OCI-LY3 (cell line): ENCODE measurements around the gene CNIH4.

Source experiments
- H2AFZ ChIP-seq: fragments of 200-600, 300-600 bp; shearing (Covaris generic); 2 replicates; pipeline ENCODE4 v1.6.0; 2014; ENCODE audit warnings: antibody characterized with exemption, low read depth, low read length
- H3K27ac ChIP-seq: fragments of 200-600, 300-600 bp; sonication (generic); 2 replicates; pipeline ENCODE4 v1.5.1; 2014; ENCODE audit warnings: mild to moderate bottlenecking, low read length, moderate library complexity, mixed read lengths
- H3K27me3 ChIP-seq: fragments of 200-600, 300-600 bp; sonication (generic); 2 replicates; pipeline ENCODE4 v1.6.1; 2014; ENCODE audit warnings: low read depth, low read length, mixed read lengths
- H3K36me3 ChIP-seq: fragments of 200-600, 300-600 bp; sonication (generic); replicated peaks from 2 replicates; pipeline ENCODE3; 2014; ENCODE audit warnings: low read depth, low read length, mixed read lengths
- H3K4me1 ChIP-seq: fragments of 300-600, 200-600 bp; sonication (generic); 2 replicates; pipeline ENCODE4 v1.6.1; 2014; ENCODE audit warnings: low read length, mixed read lengths
- H3K4me2 ChIP-seq: fragments of 200-600, 300-600 bp; sonication (generic); 2 replicates; pipeline ENCODE4 v1.6.1; 2014; ENCODE audit warnings: low read length, mixed read lengths
- H3K4me3 ChIP-seq: fragments of 300-600, 200-600 bp; sonication (generic); 2 replicates; pipeline ENCODE4 v1.5.1; 2014; ENCODE audit warnings: antibody characterized with exemption, mild to moderate bottlenecking, low read length, moderate library complexity
- H3K79me2 ChIP-seq: fragments of 300-600, 200-600 bp; shearing (Covaris generic); 2 replicates; pipeline ENCODE4 v1.6.1; 2014; ENCODE audit warnings: mild to moderate bottlenecking, low read length, mixed read lengths
- H3K9ac ChIP-seq: fragments of 300-600, 200-600 bp; shearing (Covaris generic); 2 replicates; pipeline ENCODE4 v1.6.0; 2014; ENCODE audit warnings: mild to moderate bottlenecking, low read length, moderate library complexity
- H3K9me3 ChIP-seq: fragments of 200-600, 300-600 bp; shearing (Covaris generic); 2 replicates; pipeline ENCODE4 v1.6.1; 2014; ENCODE audit warnings: low read length, mixed read lengths; ENCODE audit not compliant: insufficient read depth
- H4K20me1 ChIP-seq: fragments of 200-600, 300-600 bp; sonication (generic); 2 replicates; pipeline ENCODE4 v1.6.1; 2016; ENCODE audit warnings: low read length, mixed read lengths; ENCODE audit not compliant: insufficient read depth
- CTCF ChIP-seq: fragments of 200-600, 300-600 bp; sonication (generic); IDR thresholded peaks from 2 replicates; pipeline ENCODE4 v1.5.1; 2014; ENCODE audit warnings: antibody characterized with exemption, low read length, low read depth
- EZH2phosphoT487 ChIP-seq: fragments of 200-600 bp; shearing (Covaris generic); IDR thresholded peaks from 2 replicates; pipeline ENCODE4 v1.6.1; 2018; ENCODE audit warnings: antibody characterized with exemption, mixed run types, low read depth

CNIH4 gene

GRCh38 chr1:224392411-224393249 is 36.0 kb downstream of the CNIH4 start:
- Histone ChIP-seq H3K9ac (no peak overlapping the region), H3K9me3 (no peaks in the 10 kb centered on the region), H3K36me3 (peaks cover 76% of the 10 kb centered on the region), H2AFZ (no peak overlapping the region), H3K4me1 (no peaks in the 10 kb centered on the region), H3K27ac (no peak overlapping the region), H3K4me2 (no peak overlapping the region), H4K20me1 (0 out of 2 replicates have a peak, but pooled peaks cover 1% of the 10 kb centered on the region), H3K27me3 (no peaks in the 10 kb centered on the region), H3K4me3 (no peak overlapping the region), H3K79me2 (no peaks in the 10 kb centered on the region)
- TF ChIP-seq CTCF (no peak), EZH2phosphoT487 (no peak)

GRCh38 chr1:224393294-224393693 is 36.6 kb downstream of the CNIH4 start:
- TF ChIP-seq EZH2phosphoT487 (no peak), CTCF (no peak)
- Histone ChIP-seq H3K79me2 (no peaks in the 10 kb centered on the region), H3K9ac (no peak overlapping the region), H3K36me3 (peaks cover 77% of the 10 kb centered on the region), H3K4me2 (no peak overlapping the region), H3K9me3 (no peaks in the 10 kb centered on the region), H3K4me1 (no peaks in the 10 kb centered on the region), H2AFZ (no peak overlapping the region), H4K20me1 (peaks cover 7% of the 10 kb centered on the region; the same call in 1 of the 2 replicates), H3K27ac (no peak overlapping the region), H3K27me3 (no peaks in the 10 kb centered on the region), H3K4me3 (no peak overlapping the region)

- Histone ChIP-seq H2AFZ (no peak overlapping the region), H3K79me2 (no peaks in the 10 kb centered on the region), H3K9me3 (no peaks in the 10 kb centered on the region), H3K27me3 (no peaks in the 10 kb centered on the region), H4K20me1 (peaks cover 7% of the 10 kb centered on the region; the same call in 1 of the 2 replicates), H3K4me1 (no peaks in the 10 kb centered on the region), H3K4me3 (no peak overlapping the region), H3K9ac (no peak overlapping the region), H3K4me2 (no peak overlapping the region), H3K36me3 (peaks cover 75% of the 10 kb centered on the region), H3K27ac (no peak overlapping the region)
- TF ChIP-seq EZH2phosphoT487: no peak
- TF ChIP-seq CTCF: no peak
Observed at GRCh38 chr1:224399887-224400286, 43.2 kb downstream of the CNIH4 start.

GRCh38 chr1:224402472-224403036 is 45.9 kb downstream of the CNIH4 start:
- no peak for TF ChIP-seq EZH2phosphoT487
- TF ChIP-seq CTCF: no peak
- Histone ChIP-seq H3K36me3 (peaks cover 64% of the 10 kb centered on the region), H3K4me2 (no peak overlapping the region), H3K9me3 (no peaks in the 10 kb centered on the region), H3K27me3 (no peaks in the 10 kb centered on the region), H3K79me2 (peaks cover 9% of the 10 kb centered on the region), H3K4me1 (peaks cover 7% of the 10 kb centered on the region), H3K27ac (no peak overlapping the region), H3K9ac (no peak overlapping the region), H2AFZ (no peak overlapping the region), H3K4me3 (no peak overlapping the region), H4K20me1 (peaks cover 19% of the 10 kb centered on the region; the same call in 1 of the 2 replicates)
